Activated CD8-positive, alpha-beta memory T cell treated with anti-CD3 and anti-CD28 coated beads, Interleukin-2, amount 10 ng/mL, durations not matched to agents 7 days and 5 days (primary cell): ENCODE measurements around the gene NEDD4L. TPM values are rescaled to one million over a fixed set of nuclear protein-coding genes. Genes with fewer than 3 reads are reported as not detected.

Source experiments
- ATAC-seq: fragments of 150-1000 bp; cut with Tn5 transposase; one replicate; pipeline ENCODE4 v1.10.0; 2021; ENCODE audit warnings: moderate library complexity
- CTCF ChIA-PET: fragments of 350-600 bp; sonication (Branson Sonifier 250); formaldehyde crosslinking; loops from one replicate; lab custom pipeline; 2021; ENCODE audit warnings: antibody characterized with exemption; lab: Charles Lee
- DNase-seq: peaks from one replicate; pipeline ENCODE4 v3.0.0-alpha.2; 2020
- H3K27ac Mint-ChIP-seq: one replicate; pipeline ENCODE4 v1.8.0; 2021; ENCODE audit warnings: mild to moderate bottlenecking, mixed read lengths
- H3K27me3 Mint-ChIP-seq: one replicate; pipeline ENCODE4 v1.8.0; 2021; ENCODE audit warnings: mixed read lengths
- H3K36me3 Mint-ChIP-seq: one replicate; pipeline ENCODE4 v1.8.0; 2021; ENCODE audit warnings: mild to moderate bottlenecking, mixed read lengths
- H3K4me1 Mint-ChIP-seq: one replicate; pipeline ENCODE4 v1.8.0; 2021; ENCODE audit warnings: mixed read lengths
- H3K4me3 Mint-ChIP-seq: one replicate; pipeline ENCODE4 v1.8.0; 2021; ENCODE audit warnings: mild to moderate bottlenecking, moderate library complexity, mixed read lengths
- H3K9me3 Mint-ChIP-seq: one replicate; pipeline ENCODE4 v1.8.0; 2022; ENCODE audit warnings: low read depth, mixed read lengths
- total RNA-seq, 2 experiments: library from RNA; stranded (reverse); gene quantifications; one replicate each; pipeline ENCODE4 v1.2.3, GENCODE V29; 2021

The NEDD4L gene
- total RNA-seq, 2 experiments from 2014 or later, result 1.4 to 4.2 TPM

GRCh38 chr18:58017267-58017666 is 26.8 kb upstream of the NEDD4L start:
- ATAC-seq, result no peak
- Mint-ChIP-seq H3K4me1 (no peaks in the 10 kb centered on the region), H3K36me3 (no peaks in the 10 kb centered on the region), H3K9me3 (no peaks in the 10 kb centered on the region), H3K27me3 (peaks cover 5% of the 10 kb centered on the region), H3K4me3 (no peak overlapping the region), H3K27ac (no peak overlapping the region)
- no peak for DNase-seq
- CTCF ChIA-PET, result interaction anchor here (0.7 kb wide), 1 partner anchor 39 kb away, joined by 3 read pairs; no protein-coding TSS in a partner anchor

- peaks cover 2% of the 10 kb centered on the region for H3K27me3 Mint-ChIP-seq
- H3K27ac Mint-ChIP-seq, result no peak overlapping the region
- CTCF ChIA-PET, result interaction anchor here (1.0 kb wide), 1 partner anchor 9 kb away, joined by 3 read pairs; no protein-coding TSS in a partner anchor
- DNase-seq (no peak), ATAC-seq (no peak)
- no peaks in the 10 kb centered on the region for H3K36me3 Mint-ChIP-seq
- no peaks in the 10 kb centered on the region for H3K9me3 Mint-ChIP-seq
- H3K4me1 Mint-ChIP-seq, result no peaks in the 10 kb centered on the region
- no peak overlapping the region for H3K4me3 Mint-ChIP-seq
These were observed 23.4 kb upstream of the NEDD4L start for GRCh38 chr18:58020567-58021107.

GRCh38 chr18:58021504-58021903 is 22.5 kb upstream of the NEDD4L start:
- Mint-ChIP-seq H3K9me3 (no peaks in the 10 kb centered on the region), H3K27ac (no peak overlapping the region), H3K4me3 (no peak overlapping the region), H3K4me1 (no peaks in the 10 kb centered on the region), H3K36me3 (no peaks in the 10 kb centered on the region), H3K27me3 (peaks cover 6% of the 10 kb centered on the region)
- CTCF ChIA-PET, result no interaction called here
- DNase-seq, result no peak
- no peak for ATAC-seq

- no peak overlapping the region for H3K4me3 Mint-ChIP-seq
- H3K36me3 Mint-ChIP-seq, result no peaks in the 10 kb centered on the region
- DNase-seq, result no peak
- CTCF ChIA-PET, result interaction anchor here (1.2 kb wide), 1 partner anchor 15 kb away, joined by 4 read pairs; no protein-coding TSS in a partner anchor
- no peak overlapping the region for H3K27ac Mint-ChIP-seq
- H3K9me3 Mint-ChIP-seq, result no peaks in the 10 kb centered on the region
- peaks cover 6% of the 10 kb centered on the region for H3K27me3 Mint-ChIP-seq
- no peak for ATAC-seq
- no peaks in the 10 kb centered on the region for H3K4me1 Mint-ChIP-seq
These were observed 20.9 kb upstream of the NEDD4L start for GRCh38 chr18:58023108-58023507.

GRCh38 chr18:58024139-58024538 is 19.9 kb upstream of the NEDD4L start:
- Mint-ChIP-seq H3K4me1 (no peaks in the 10 kb centered on the region), H3K9me3 (no peaks in the 10 kb centered on the region), H3K4me3 (no peak overlapping the region), H3K36me3 (no peaks in the 10 kb centered on the region), H3K27ac (no peak overlapping the region), H3K27me3 (peaks cover 4% of the 10 kb centered on the region)
- ATAC-seq (no peak), DNase-seq (no peak)
- CTCF ChIA-PET, result interaction anchor here (1.2 kb wide), 1 partner anchor 14 kb away, joined by 4 read pairs; no protein-coding TSS in a partner anchor

GRCh38 chr18:58025205-58025604 is 18.8 kb upstream of the NEDD4L start:
- no peaks in the 10 kb centered on the region for H3K36me3 Mint-ChIP-seq
- no peaks in the 10 kb centered on the region for H3K4me1 Mint-ChIP-seq
- no peaks in the 10 kb centered on the region for H3K9me3 Mint-ChIP-seq
- peaks cover 4% of the 10 kb centered on the region for H3K27me3 Mint-ChIP-seq
- DNase-seq, result no peak
- no peak overlapping the region for H3K27ac Mint-ChIP-seq
- CTCF ChIA-PET, result no interaction called here
- H3K4me3 Mint-ChIP-seq, result no peak overlapping the region
- no peak for ATAC-seq

- CTCF ChIA-PET, result no interaction called here
- ATAC-seq (no peak), DNase-seq (no peak)
- Mint-ChIP-seq H3K4me1 (no peaks in the 10 kb centered on the region), H3K27ac (no peak overlapping the region), H3K9me3 (no peaks in the 10 kb centered on the region), H3K36me3 (no peaks in the 10 kb centered on the region), H3K27me3 (peaks cover 4% of the 10 kb centered on the region), H3K4me3 (no peak overlapping the region)
These were observed 18.3 kb upstream of the NEDD4L start for GRCh38 chr18:58025733-58026132.

GRCh38 chr18:58026395-58026794 is 17.6 kb upstream of the NEDD4L start:
- H3K4me1 Mint-ChIP-seq, result no peaks in the 10 kb centered on the region
- H3K27me3 Mint-ChIP-seq, result peaks cover 4% of the 10 kb centered on the region
- CTCF ChIA-PET, result no interaction called here
- H3K9me3 Mint-ChIP-seq, result no peaks in the 10 kb centered on the region
- no peak overlapping the region for H3K27ac Mint-ChIP-seq
- DNase-seq (no peak), ATAC-seq (no peak)
- H3K4me3 Mint-ChIP-seq, result no peak overlapping the region
- H3K36me3 Mint-ChIP-seq, result no peaks in the 10 kb centered on the region

- Mint-ChIP-seq H3K36me3 (no peaks in the 10 kb centered on the region), H3K27ac (no peak overlapping the region), H3K9me3 (no peaks in the 10 kb centered on the region), H3K27me3 (peaks cover 5% of the 10 kb centered on the region), H3K4me3 (no peak overlapping the region), H3K4me1 (no peaks in the 10 kb centered on the region)
- CTCF ChIA-PET, result no interaction called here
- DNase-seq (no peak), ATAC-seq (no peak)
These were observed 17.2 kb upstream of the NEDD4L start for GRCh38 chr18:58026857-58027256.

GRCh38 chr18:58027341-58027740 is 16.7 kb upstream of the NEDD4L start:
- Mint-ChIP-seq H3K4me1 (no peaks in the 10 kb centered on the region), H3K4me3 (no peak overlapping the region), H3K9me3 (no peaks in the 10 kb centered on the region), H3K27me3 (peaks cover 7% of the 10 kb centered on the region), H3K36me3 (no peaks in the 10 kb centered on the region), H3K27ac (no peak overlapping the region)
- ATAC-seq (no peak), DNase-seq (no peak)
- CTCF ChIA-PET, result no interaction called here

- no peaks in the 10 kb centered on the region for H3K36me3 Mint-ChIP-seq
- CTCF ChIA-PET, result no interaction called here
- peaks cover 11% of the 10 kb centered on the region for H3K27me3 Mint-ChIP-seq
- ATAC-seq (no peak), DNase-seq (no peak)
- H3K4me3 Mint-ChIP-seq, result no peak overlapping the region
- H3K9me3 Mint-ChIP-seq, result no peaks in the 10 kb centered on the region
- H3K4me1 Mint-ChIP-seq, result no peaks in the 10 kb centered on the region
- H3K27ac Mint-ChIP-seq, result no peak overlapping the region
These were observed 15.8 kb upstream of the NEDD4L start for GRCh38 chr18:58028109-58028784.

GRCh38 chr18:58032233-58032632 is 11.8 kb upstream of the NEDD4L start:
- no peak overlapping the region for H3K4me3 Mint-ChIP-seq
- ATAC-seq, result no peak
- CTCF ChIA-PET, result no interaction called here
- H3K36me3 Mint-ChIP-seq, result no peaks in the 10 kb centered on the region
- no peaks in the 10 kb centered on the region for H3K9me3 Mint-ChIP-seq
- H3K4me1 Mint-ChIP-seq, result no peaks in the 10 kb centered on the region
- DNase-seq, result no peak
- no peak overlapping the region for H3K27ac Mint-ChIP-seq
- H3K27me3 Mint-ChIP-seq, result peaks cover 25% of the 10 kb centered on the region

GRCh38 chr18:58033216-58033615 is 10.8 kb upstream of the NEDD4L start:
- Mint-ChIP-seq H3K9me3 (no peaks in the 10 kb centered on the region), H3K4me3 (no peak overlapping the region), H3K27ac (no peak overlapping the region), H3K36me3 (no peaks in the 10 kb centered on the region), H3K4me1 (no peaks in the 10 kb centered on the region), H3K27me3 (peaks cover 31% of the 10 kb centered on the region)
- DNase-seq (no peak), ATAC-seq (no peak)
- CTCF ChIA-PET, result no interaction called here

GRCh38 chr18:58034370-58034769 is 9.7 kb upstream of the NEDD4L start:
- Mint-ChIP-seq H3K27ac (no peak overlapping the region), H3K27me3 (peaks cover 40% of the 10 kb centered on the region), H3K4me3 (no peak overlapping the region), H3K36me3 (no peaks in the 10 kb centered on the region), H3K4me1 (no peaks in the 10 kb centered on the region), H3K9me3 (no peaks in the 10 kb centered on the region)
- no peak for ATAC-seq
- CTCF ChIA-PET, result no interaction called here
- no peak for DNase-seq
